K562 (cell line): ENCODE results near the gene LITAF. TPM values are rescaled to one million over a fixed set of nuclear protein-coding genes. Genes with fewer than 3 reads are reported as not detected.

Experiments
- ATAC-seq: fragments of 200-7000 bp; cut with Tn5 transposase; 3 replicates; pipeline ENCODE4 v1.9.1; 2020; ENCODE audit warnings: moderate library complexity
- BruUV-seq: library from RNA; stranded (reverse); fragments of 400-500 nt; replicated peaks from 2 replicates; lab custom pipeline; 2021; lab: Mats Ljungman, UMichigan
- CTCF ChIA-PET: fragments of 300-600 bp; formaldehyde crosslinking; extraction: SDS; loops from one replicate; lab custom pipeline; 2021; ENCODE audit warnings: low intra/inter-chr PET ratio; lab: Yijun Ruan, JAX
- POLR2A ChIA-PET: fragments of 300-600, 350-650 bp; sonication (Branson Sonifier 250); formaldehyde crosslinking; extraction: SDS; loops from one replicate; lab custom pipeline; 2021; ENCODE audit warnings: antibody characterized with exemption, inconsistent platforms; lab: Yijun Ruan, JAX
- DNase-seq, 4 experiments: peaks; one replicate each; pipeline versions ENCODE4 v3.0.0 to v3.0.0-alpha.2; 2011 to 2018; ENCODE audit warnings: low spot score in 3 of 4, mixed read lengths in 3 of 4; ENCODE audit errors: extremely low read depth in 1 of 4
- FAIRE-seq: peaks from 2 replicates; lab custom pipeline; 2011; peaks lifted over from hg19 to GRCh38; lab: Jason Lieb, UNC
- H2AFZ ChIP-seq: 2 replicates; pipeline ENCODE4 v1.6.0; 2011; ENCODE audit warnings: low read depth, low read length, control low read depth, inconsistent platforms
- H3K27ac ChIP-seq: fragments of 200-600 bp; 3 replicates; pipeline ENCODE4 v1.8.0; 2011; ENCODE audit warnings: low read depth, mild to moderate bottlenecking, control low read depth, inconsistent platforms, low read length, moderate library complexity, mixed read lengths; ENCODE audit errors: extremely low read depth
- H3K27me3 ChIP-seq, 2 experiments: fragments of 300-600 bp in 1 of 2; 2 replicates in 1 of 2; 3 replicates in 1 of 2; pipeline versions ENCODE4 v1.6.0 to v1.8.0; 2011; ENCODE audit warnings: inconsistent platforms in 2 of 2, low read length in 2 of 2, mild to moderate bottlenecking in 1 of 2, mixed read lengths in 1 of 2, moderate library complexity in 1 of 2; ENCODE audit not compliant: control insufficient read depth in 2 of 2, insufficient read depth in 2 of 2
- H3K36me3 ChIP-seq: fragments of 300-600 bp; 3 replicates; pipeline ENCODE4 v1.8.0; 2011; ENCODE audit warnings: mild to moderate bottlenecking, low read length, inconsistent platforms; ENCODE audit not compliant: control insufficient read depth, insufficient read depth
- H3K4me1 ChIP-seq, 2 experiments: fragments of 200-600 bp in 1 of 2; replicated peaks in 1 of 2; 2 replicates in 1 of 2; 3 replicates in 1 of 2; pipeline versions ENCODE4 v1.5.1 to v1.8.0; 2011; ENCODE audit warnings: inconsistent platforms in 2 of 2, low read length in 2 of 2, mild to moderate bottlenecking in 1 of 2, mixed read lengths in 1 of 2, moderate library complexity in 1 of 2; ENCODE audit not compliant: control insufficient read depth in 2 of 2, insufficient read depth in 2 of 2
- H3K4me2 ChIP-seq: 2 replicates; pipeline ENCODE4 v1.6.1; 2011; ENCODE audit warnings: low read length, control low read depth, inconsistent platforms, mixed read lengths; ENCODE audit not compliant: insufficient read depth
- H3K4me3 ChIP-seq: fragments of 200-600 bp; sonication (generic), shearing (Covaris generic); 2 replicates; pipeline ENCODE4 v1.5.1; 2016; ENCODE audit warnings: control low read depth, inconsistent platforms
- H3K79me2 ChIP-seq: fragments of 200-600 bp; 3 replicates; pipeline ENCODE4 v1.8.0; 2011; ENCODE audit warnings: low read length, inconsistent platforms; ENCODE audit not compliant: control insufficient read depth, insufficient read depth
- H3K9ac ChIP-seq, 2 experiments: 2 replicates each; pipeline versions ENCODE4 v1.6.0 to v1.6.1; 2011; ENCODE audit warnings: low read depth in 2 of 2, low read length in 2 of 2, control low read depth in 1 of 2, inconsistent platforms in 1 of 2, mild to moderate bottlenecking in 1 of 2, mixed read lengths in 1 of 2; ENCODE audit not compliant: insufficient read depth in 1 of 2
- H3K9me1 ChIP-seq: one replicate; pipeline ENCODE4 v1.6.0; 2011; ENCODE audit warnings: inconsistent platforms, mild to moderate bottlenecking, low read length, moderate library complexity; ENCODE audit not compliant: control insufficient read depth, insufficient read depth
- H3K9me3 ChIP-seq: replicated peaks from 2 replicates; pipeline ENCODE4 v1.5.1; 2011; ENCODE audit warnings: low read depth, low read length, inconsistent platforms; ENCODE audit not compliant: control insufficient read depth, insufficient read depth
- H4K20me1 ChIP-seq: replicated peaks from 2 replicates; pipeline ENCODE4 v1.6.1; 2011; ENCODE audit warnings: low read length, inconsistent platforms, mixed read lengths; ENCODE audit not compliant: control insufficient read depth, insufficient read depth
- ELK3 ChIP-seq: fragments of 450-650 bp; formaldehyde crosslinking; IDR thresholded peaks from 2 replicates; pipeline ENCODE4 v1.4.0; 2020; ENCODE audit warnings: mild to moderate bottlenecking
- PRDM10 ChIP-seq: fragments of 450-650 bp; IDR thresholded peaks from 2 replicates; pipeline ENCODE4 v1.6.1; 2018; ENCODE audit not compliant: partially characterized antibody
- SOX6 ChIP-seq: fragments of 450-650 bp; IDR thresholded peaks from 2 replicates; pipeline ENCODE4 v1.6.1; 2014; ENCODE audit warnings: mild to moderate bottlenecking
- TARDBP ChIP-seq: fragments of 450-650 bp; IDR thresholded peaks from 2 replicates; pipeline ENCODE4 v1.6.1; 2016
- TCF7 ChIP-seq: sonication (generic); IDR thresholded peaks from 2 replicates; pipeline ENCODE4 v1.6.1; 2016; ENCODE audit warnings: antibody characterized with exemption, borderline replicate concordance
- ZBTB2 ChIP-seq: fragments of 450-650 bp; IDR thresholded peaks from 2 replicates; pipeline ENCODE4 v1.6.1; 2016; ENCODE audit warnings: antibody characterized with exemption
- ZNF347 ChIP-seq: fragments of 450-650 bp; formaldehyde crosslinking; IDR thresholded peaks from 2 replicates; pipeline ENCODE4 v1.4.0; 2020; ENCODE audit warnings: low read depth, mild to moderate bottlenecking, moderate library complexity
- ZNF589 ChIP-seq: fragments of 200-800 bp; sonication (Bioruptor generic); IDR thresholded peaks from 2 replicates; pipeline ENCODE4 v1.6.1; 2016; ENCODE audit warnings: low read depth, missing genetic modification characterization, missing compliant biosample characterization
- WGBS: fragments of 100-300 bp; shearing (Covaris generic); methylation state at CpG from one replicate; pipeline ENCODE4 v1.1.6; 2016; ENCODE audit warnings: low coverage, mixed read lengths; ENCODE audit not compliant: insufficient coverage; ENCODE audit errors: missing lambda C conversion rate; 5-methylcytosine and 5-hydroxymethylcytosine counted together
- in situ Hi-C: fragments of 300-500 bp; cut with MboI; formaldehyde crosslinking; loops from 4 replicates; pipeline ENCODE4 v1.15.0; 2018; ENCODE audit warnings: inconsistent platforms, mixed read lengths
- intact Hi-C: fragments of 100-400 bp; cut with micrococcal nuclease; formaldehyde crosslinking; loops from 2 replicates; pipeline ENCODE4 v1.14.2; 2022
- polyA plus RNA-seq, 8 experiments: library from polyadenylated mRNA; depleted of rRNA in 4 of 8; stranded (reverse) in 5 of 8; unstranded in 3 of 8; fragments of >200 nt; fragmentation: Nextera tagmentation in 2 of 8; fragmentation: Illumina TruSeq in 1 of 8; extraction: Ambion mirVana in 2 of 8; extraction: Trizol in 1 of 8; gene quantifications; 2 replicates each; pipeline versions ENCODE4 v1.2.1 to v1.2.3, GENCODE V29; 2011 to 2014; ENCODE audit warnings: inconsistent platforms in 1 of 8, missing spikeins in 1 of 8
- total RNA-seq, 7 experiments: library from RNA; depleted of rRNA in 6 of 7; stranded (reverse); fragments of >200 nt in 6 of 7; fragmentation: Illumina TruSeq in 2 of 7; extraction: Trizol in 2 of 7; gene quantifications; 2 replicates each; pipeline versions ENCODE4 v1.2.1 to v1.2.3, GENCODE V29; 2011 to 2021; ENCODE audit warnings: low replicate concordance in 1 of 7

The LITAF gene
- total and polyA plus RNA-seq, 9 of the 15 experiments (the other 6 are each of a cell fraction or from before 2014, with no cell fraction given), result 4.1 to 17.8 (median 11.9) TPM

- no peak for FAIRE-seq
- Histone ChIP-seq H2AFZ (no peak overlapping the region), H3K36me3 (no peaks in the 10 kb centered on the region), H3K9me3 (no peaks in the 10 kb centered on the region), H3K9ac (no peak overlapping the region), H3K4me2 (no peak overlapping the region), H3K27me3 (peaks cover 21 to 25% of the 10 kb centered on the region in 2 experiments), H4K20me1 (no peaks in the 10 kb centered on the region; the same call in 1 of the 2 replicates), H3K27ac (no peak overlapping the region), H3K79me2 (no peaks in the 10 kb centered on the region), H3K9me1 (no peaks in the 10 kb centered on the region), H3K4me3 (no peak overlapping the region), H3K4me1 (peaks cover 0 to 18% of the 10 kb centered on the region in 2 experiments; a peak in 4 of 5 replicates)
- in situ Hi-C loops, result no loop called here
- WGBS, result 55% methylated on average over 14 of the region's 14 CpGs
- intact Hi-C loops, result no loop called here
- DNase-seq, result no peak
- no TSS peak for BruUV-seq
- TF ChIP-seq SOX6 (no peak), ZNF347 (CRISPR knock-in tag) (no peak), TCF7 (no peak), ZNF589 (CRISPR knock-in tag) (no peak), ELK3 (CRISPR knock-in tag) (no peak), TARDBP (no peak), ZBTB2 (no peak), PRDM10 (no peak)
- POLR2A ChIA-PET, result interaction anchor here (0.7 to 0.8 kb wide), 2 partner anchors 19 to 155 kb away, joined by 3 to 4 read pairs; partner anchors contain the start of gene TXNDC11
- ATAC-seq, result no peak
- CTCF ChIA-PET, result no interaction called here
These were observed 1.0 kb upstream of the LITAF start for GRCh38 chr16:11587643-11588247.
